ENCODE results near the gene ACIN1.

- TF ChIP-seq YY1 (IDR thresholded peaks at IDR 0.05; ENCODE audit: low read depth): no peak
- TF ChIP-seq EP300 (IDR thresholded peaks at IDR 0.05; ENCODE audit: borderline replicate concordance): no peak
- TF ChIP-seq TCF12 (IDR thresholded peaks at IDR 0.05; ENCODE audit: low read depth): no peak
Measured at GRCh38 chr14:23009939-23010726, 84.8 kb downstream of the ACIN1 start, which contains the start of gene C14orf93.

Data from Ishikawa (cell line).